ENCODE results near the gene DEFB132.

DEFB132 gene

DNA sequence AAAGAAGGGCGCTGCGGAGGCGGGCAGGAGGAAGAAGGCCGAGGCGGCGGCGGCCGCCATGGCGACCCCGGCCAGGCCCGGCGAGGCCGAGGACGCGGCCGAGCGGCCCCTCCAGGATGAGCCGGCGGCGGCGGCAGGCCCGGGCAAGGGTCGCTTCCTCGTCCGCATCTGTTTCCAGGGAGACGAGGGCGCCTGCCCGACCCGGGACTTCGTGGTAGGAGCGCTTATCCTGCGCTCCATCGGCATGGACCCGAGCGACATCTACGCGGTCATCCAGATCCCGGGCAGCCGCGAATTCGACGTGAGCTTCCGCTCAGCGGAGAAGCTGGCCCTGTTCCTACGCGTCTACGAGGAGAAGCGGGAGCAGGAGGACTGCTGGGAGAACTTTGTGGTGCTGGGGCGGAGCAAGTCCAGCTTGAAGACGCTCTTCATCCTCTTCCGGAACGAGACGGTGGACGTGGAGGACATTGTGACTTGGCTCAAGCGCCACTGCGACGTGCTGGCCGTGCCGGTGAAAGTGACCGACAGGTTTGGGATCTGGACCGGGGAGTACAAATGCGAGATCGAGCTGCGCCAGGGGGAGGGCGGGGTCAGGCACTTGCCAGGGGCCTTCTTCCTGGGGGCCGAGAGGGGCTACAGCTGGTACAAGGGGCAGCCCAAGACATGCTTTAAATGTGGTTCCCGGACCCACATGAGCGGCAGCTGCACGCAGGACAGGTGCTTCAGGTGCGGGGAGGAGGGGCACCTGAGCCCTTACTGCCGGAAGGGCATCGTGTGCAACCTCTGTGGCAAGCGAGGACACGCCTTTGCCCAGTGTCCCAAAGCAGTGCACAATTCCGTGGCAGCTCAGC lies 40.6 kb downstream of the DEFB132 start:
- DNase-seq, result peak; percentile 18

DNA sequence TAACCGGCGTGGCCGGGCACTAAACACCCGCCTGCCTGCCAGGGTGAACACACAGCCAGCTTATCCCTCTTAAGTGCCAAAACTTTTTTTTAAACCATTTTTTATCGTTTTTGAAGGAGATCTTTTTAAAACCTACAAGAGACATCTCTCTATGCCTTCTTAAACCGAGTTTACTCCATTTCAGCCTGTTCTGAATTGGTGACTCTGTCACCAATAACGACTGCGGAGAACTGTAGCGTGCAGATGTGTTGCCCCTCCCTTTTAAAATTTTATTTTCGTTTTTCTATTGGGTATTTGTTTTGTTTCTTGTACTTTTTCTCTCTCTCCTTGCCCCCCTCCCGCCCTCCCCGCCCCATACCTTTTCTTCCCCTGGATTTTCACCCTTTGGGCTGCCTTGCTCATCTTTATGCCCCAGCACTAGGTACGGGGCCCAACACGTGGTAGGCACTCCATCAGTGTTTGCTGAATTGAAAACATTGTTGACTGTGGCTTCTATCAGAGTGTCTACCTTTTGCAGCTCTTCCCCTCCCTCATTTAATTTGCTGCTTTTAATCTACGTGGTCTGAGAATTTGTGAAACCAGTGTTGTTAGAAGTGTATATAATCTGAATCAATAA lies 41.4 kb downstream of the DEFB132 start:
- no peak for DNase-seq

DNA sequence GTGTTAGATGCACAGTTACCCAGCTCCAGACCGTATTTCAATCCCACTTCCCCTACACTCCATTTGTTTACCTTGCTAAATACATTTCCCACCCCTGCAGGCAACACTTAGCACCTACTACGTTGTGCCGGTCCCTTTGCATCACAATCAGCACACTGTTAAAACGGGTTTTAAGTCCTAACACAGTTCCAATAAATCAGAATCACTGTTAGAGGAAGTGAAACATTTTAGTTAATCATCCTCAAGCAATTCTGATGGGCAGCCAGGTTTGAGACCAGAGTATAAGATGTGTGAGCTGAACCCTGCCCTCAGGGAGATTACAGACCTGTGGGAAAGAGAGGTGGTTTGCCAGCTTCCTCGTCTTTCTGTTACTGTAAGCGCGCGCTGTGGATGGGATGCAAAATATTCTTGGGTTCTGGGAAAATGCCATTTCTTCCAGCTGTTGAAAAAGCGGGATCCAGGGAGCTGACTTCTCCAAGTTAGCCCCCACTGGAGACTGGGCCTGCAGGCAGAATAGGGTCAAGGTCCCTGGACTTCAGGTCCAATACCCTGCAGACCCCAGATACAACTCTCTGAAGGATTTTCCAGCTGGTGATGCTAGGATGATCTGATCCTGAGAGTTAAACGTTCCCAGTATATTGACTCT lies 42.9 kb downstream of the DEFB132 start:
- no peak for DNase-seq

DNA sequence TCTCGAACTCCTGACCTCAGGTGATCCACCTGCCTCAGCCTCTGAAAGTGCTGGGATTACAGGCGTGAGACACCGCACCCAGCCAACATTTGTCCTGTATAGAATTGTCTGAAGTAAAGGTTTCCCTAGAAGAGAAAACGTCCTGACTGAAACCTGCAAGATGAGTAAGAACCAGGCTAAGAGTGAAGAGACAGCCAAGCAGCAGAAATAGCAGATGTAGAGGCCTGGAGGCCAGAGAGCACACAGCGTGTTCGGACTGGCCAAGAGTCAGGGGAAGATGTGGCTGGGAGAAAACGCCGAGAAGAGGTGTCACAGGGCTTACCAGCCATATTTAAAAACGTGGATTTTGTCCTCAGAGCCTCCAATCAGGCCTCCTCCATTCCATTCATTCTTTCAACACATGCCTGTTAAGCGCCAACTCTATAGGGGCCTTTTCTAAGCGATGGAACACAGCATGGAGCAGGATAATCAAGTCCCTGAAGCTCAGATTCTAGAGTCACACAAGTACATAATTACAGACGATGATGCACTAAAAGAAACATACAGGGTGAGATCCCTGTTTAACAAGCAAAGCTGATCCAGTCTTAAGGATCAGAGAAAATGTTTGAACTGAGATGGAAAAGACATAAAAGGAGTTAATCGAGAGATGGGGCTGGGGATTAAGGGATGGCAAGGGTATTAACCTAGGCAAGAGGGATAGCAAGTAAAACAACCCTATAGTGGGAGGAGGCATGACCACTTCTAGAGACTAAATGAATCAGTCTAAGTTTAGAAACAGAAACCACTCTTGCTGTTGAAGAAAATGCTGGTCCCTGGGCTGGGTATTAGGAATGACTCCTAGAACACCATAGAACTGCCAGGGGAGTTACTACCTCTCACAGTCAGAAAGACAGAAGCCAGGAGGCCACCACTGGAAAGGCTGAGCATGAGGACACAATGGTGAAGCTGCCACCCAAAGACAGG lies 44.6 kb downstream of the DEFB132 start:
- DNase-seq, result no peak

DNA sequence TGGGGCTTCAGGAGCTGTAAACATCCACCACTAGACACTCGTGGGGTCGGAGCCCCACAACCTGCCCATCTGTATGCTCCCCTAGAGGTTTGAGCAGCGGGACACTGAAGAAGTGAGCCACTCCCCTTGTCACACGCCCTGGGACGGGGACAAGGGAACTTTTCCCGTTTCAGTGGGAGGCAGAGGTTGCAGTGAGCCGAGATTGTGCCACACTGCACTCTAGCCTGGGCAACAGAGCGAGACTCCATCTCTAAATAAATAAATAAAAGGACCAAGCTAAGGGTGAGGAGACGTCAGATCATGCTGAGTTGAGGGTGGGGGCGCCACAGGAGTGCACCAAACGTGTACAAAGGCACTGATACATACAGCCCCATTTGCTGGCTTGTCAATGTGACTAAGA lies 48.2 kb downstream of the DEFB132 start:
- no peak for DNase-seq

DNA sequence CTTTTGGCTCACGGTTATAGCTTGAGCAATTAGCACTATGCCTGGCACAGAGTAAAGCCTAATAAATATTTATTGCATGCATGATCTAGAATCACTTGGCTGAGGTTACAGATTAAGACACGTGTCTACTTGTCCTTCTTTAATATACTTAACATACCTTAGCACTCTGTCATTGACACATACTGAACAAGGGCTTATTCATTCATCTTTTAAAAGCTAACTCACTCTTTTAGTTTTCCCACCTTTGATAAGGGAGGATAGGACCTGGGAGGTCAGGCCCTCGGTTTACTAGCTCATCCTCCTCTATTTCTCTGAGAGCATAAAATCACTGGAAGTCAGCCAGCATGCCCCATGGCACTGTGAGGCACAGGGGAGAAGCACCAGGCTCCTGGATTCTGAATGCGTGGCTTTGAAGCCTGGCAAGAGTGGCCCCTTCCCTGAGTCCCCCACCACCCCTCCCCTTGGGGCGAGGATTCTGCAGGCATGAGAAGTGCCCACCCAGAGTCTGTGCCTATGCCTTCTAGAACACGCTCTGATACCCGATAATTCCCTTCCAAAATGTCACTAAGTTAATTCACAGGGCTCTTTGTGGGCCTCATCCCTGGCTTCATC lies 51.0 kb downstream of the DEFB132 start:
- DNase-seq, result no peak

DNA sequence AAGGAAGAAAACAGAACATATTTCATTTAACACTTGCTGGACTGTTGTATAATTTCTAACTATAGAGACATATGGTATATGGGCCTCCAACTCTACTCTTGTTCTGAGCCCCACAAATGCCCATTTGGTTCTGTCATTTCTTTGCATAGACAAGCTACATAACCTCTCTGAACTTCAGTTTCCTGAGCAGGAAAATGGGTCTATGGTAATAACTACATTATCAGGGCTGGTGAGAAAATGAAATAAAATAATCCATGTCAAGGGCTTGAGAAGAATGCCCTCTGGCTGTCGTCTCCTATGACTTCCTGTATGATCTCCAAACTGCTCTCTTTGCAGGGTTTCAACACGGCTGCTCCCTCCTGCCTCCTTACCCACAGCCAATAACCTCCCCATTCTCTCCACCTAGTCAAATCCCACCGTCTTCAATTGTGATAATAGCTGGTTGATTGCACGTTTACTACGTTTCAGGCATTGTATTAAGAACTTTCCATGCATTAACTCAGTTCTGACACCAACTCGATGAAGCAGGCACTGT lies 51.8 kb downstream of the DEFB132 start:
- DNase-seq, result no peak

DNA sequence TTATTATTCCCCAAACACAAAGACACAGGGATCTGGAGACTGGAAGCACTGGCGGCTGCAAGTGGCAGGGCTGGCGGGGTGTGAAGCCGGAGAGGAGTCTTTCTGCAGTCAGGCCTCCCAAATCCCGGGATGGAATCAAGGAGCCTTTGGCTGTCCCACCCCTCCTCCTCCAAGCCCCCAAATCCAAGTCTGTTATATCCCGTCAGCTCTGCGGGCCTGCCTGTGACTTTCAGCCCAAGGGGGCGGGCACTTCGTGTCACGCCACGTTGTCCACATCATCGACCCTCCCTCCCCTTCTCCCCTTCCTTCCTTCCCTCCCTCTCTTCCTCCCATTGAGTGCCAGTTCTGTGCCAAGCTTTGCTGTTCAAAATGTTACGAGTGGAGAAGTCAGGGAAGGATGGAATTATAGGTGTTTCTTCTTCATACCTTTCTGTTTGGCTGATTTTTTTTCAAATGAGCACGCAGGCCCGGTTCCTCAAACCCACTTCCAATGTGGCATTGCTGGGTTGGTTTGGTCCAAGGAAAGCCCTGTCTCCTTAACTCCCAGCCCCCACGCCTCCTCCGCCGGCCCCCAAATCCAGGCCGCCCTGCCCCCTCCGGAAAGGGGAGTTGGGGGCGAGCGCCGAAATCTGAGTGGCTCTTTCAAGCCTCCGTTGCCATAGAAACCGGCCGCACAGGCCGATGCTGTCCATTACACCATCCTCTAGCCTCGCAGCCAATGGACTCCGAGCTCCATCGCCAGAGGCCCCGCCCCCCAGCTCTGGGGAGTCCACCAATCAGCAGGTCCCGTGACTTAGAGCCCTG lies 52.5 kb downstream of the DEFB132 start:
- peak; percentile 98 for DNase-seq

DNA sequence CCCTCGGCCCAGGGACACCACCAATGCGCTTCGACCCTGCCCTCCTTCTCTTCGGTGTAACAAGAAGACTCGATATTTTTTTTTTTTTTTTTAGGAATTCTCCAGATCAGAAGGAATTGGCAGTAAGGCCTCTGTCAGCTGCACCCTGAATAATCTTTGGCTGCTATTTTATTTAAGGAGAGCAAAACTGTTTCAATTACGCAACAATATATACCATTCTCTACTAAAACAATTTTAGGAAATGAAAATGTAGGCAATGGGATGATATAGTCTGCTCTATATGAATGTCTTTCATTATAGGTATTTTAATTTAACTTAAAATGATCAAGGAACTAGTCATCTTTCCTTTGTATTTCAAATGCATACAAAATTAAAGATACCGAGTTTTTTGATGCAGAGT lies 53.1 kb downstream of the DEFB132 start:
- no peak for DNase-seq
